Measurements from ENCODE around the gene MYRIP.

- TF ChIP-seq RAD21 (IDR thresholded peaks at IDR 0.05; ENCODE audit: low read length) (no peak), EP300 (IDR thresholded peaks at IDR 0.05; ENCODE audit: borderline replicate concordance in 1 of 2, low read depth in 1 of 2, low read length in 1 of 2) (no peak), ELF1 (IDR thresholded peaks at IDR 0.05) (no peak)
Measured at GRCh38 chr3:40226636-40227035, 417.2 kb downstream of the MYRIP start.

Data from SK-N-SH (cell line).